Ishikawa (cell line): Measurements from ENCODE around the gene PREX1.

Experiments
- CEBPB ChIP-seq: IDR thresholded peaks from 2 replicates; pipeline ENCODE4 v1.6.1; 2012
- EP300 ChIP-seq: IDR thresholded peaks from 2 replicates; pipeline ENCODE4 v1.6.1; 2012; ENCODE audit warnings: borderline replicate concordance
- FOXM1 ChIP-seq: IDR thresholded peaks from 2 replicates; pipeline ENCODE4 v1.6.1; 2012; ENCODE audit warnings: low read depth, borderline replicate concordance
- TAF1 ChIP-seq: IDR thresholded peaks from 2 replicates; pipeline ENCODE4 v1.6.1; 2012; ENCODE audit warnings: low read depth, mild to moderate bottlenecking
- TCF12 ChIP-seq: IDR thresholded peaks from 2 replicates; pipeline ENCODE4 v1.6.1; 2012; ENCODE audit warnings: low read depth
- YY1 ChIP-seq: IDR thresholded peaks from 2 replicates; pipeline ENCODE4 v1.6.1; 2012; ENCODE audit warnings: low read depth
- TF ChIP-seq, protein P1 (sequence below): IDR thresholded peaks from 2 replicates; pipeline ENCODE4 v1.6.1; 2012; ENCODE audit warnings: low read depth, mild to moderate bottlenecking
- TF ChIP-seq, protein P2 (sequence below): IDR thresholded peaks from 2 replicates; pipeline ENCODE4 v1.6.1; 2012

DNA sequence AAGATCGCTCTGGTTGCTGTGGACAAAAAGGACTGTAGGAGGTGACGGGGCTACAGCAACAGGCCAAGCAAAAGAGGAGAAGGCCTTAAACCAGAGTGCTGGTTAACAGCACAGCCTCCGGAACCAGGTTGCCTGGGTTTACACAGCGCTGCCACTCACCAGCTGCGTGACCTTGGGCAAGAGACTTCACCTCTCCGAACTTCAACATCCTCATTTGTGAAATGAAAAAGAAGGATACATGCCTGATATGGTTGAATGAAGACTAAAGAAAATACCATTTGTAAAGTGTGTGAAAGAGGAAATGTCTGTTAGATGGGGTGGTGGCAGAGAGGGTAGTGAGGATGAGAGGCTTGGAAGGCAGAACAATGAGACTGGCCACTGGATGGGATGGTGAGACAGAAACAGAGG lies 44.9 kb downstream of the PREX1 start:
- no peak for TF ChIP-seq EP300
- TF ChIP-seq, protein P1, sequence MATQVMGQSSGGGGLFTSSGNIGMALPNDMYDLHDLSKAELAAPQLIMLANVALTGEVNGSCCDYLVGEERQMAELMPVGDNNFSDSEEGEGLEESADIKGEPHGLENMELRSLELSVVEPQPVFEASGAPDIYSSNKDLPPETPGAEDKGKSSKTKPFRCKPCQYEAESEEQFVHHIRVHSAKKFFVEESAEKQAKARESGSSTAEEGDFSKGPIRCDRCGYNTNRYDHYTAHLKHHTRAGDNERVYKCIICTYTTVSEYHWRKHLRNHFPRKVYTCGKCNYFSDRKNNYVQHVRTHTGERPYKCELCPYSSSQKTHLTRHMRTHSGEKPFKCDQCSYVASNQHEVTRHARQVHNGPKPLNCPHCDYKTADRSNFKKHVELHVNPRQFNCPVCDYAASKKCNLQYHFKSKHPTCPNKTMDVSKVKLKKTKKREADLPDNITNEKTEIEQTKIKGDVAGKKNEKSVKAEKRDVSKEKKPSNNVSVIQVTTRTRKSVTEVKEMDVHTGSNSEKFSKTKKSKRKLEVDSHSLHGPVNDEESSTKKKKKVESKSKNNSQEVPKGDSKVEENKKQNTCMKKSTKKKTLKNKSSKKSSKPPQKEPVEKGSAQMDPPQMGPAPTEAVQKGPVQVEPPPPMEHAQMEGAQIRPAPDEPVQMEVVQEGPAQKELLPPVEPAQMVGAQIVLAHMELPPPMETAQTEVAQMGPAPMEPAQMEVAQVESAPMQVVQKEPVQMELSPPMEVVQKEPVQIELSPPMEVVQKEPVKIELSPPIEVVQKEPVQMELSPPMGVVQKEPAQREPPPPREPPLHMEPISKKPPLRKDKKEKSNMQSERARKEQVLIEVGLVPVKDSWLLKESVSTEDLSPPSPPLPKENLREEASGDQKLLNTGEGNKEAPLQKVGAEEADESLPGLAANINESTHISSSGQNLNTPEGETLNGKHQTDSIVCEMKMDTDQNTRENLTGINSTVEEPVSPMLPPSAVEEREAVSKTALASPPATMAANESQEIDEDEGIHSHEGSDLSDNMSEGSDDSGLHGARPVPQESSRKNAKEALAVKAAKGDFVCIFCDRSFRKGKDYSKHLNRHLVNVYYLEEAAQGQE, result no peak
- no peak for TF ChIP-seq YY1
- TF ChIP-seq, protein P2, sequence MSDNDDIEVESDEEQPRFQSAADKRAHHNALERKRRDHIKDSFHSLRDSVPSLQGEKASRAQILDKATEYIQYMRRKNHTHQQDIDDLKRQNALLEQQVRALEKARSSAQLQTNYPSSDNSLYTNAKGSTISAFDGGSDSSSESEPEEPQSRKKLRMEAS, result no peak
- no peak for TF ChIP-seq FOXM1
- TF ChIP-seq TAF1, result no peak
- no peak for TF ChIP-seq CEBPB
- TF ChIP-seq TCF12, result no peak
